HG03066 (cell line): ENCODE data around the gene COL6A3.

ENCODE experiments used
- ATAC-seq: cut with Tn5 transposase; IDR thresholded peaks from one replicate; pipeline ENCODE4 v1.9.1; 2021; ENCODE audit warnings: low read depth; ENCODE audit not compliant: unreplicated experiment

Gene COL6A3

DNA sequence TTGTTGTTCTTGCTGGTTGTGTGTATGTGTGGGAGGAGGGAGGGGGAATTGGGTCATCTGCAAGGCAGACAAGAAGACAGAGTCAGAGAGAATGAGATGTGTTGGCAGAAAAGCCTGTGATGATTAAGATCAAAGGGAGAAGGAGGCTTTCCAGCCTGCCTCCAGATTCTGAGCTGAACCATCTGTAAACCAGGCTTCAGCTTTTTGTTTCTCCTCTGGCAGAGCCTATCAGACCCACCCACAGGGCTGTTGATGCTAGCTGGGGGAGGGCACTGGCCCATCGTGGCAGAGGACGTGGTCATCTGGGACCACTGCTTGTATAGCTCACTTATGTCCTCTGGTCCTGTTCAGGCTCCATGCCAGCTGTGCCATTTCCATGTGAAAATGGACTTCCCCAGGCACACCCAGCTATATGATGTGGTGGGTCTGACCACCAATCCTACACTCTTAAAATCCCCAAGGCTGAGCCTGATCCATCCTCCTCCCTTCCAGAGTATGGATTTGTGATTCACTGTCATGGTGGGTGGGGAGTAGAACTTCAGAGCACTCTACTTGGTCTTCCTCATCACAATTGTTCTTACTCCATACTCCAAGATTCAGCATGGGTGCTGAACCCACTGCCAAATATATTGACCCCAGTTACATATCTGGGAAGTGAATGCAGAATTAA is 27.8 kb upstream of the COL6A3 start:
- ATAC-seq, result no peak

DNA sequence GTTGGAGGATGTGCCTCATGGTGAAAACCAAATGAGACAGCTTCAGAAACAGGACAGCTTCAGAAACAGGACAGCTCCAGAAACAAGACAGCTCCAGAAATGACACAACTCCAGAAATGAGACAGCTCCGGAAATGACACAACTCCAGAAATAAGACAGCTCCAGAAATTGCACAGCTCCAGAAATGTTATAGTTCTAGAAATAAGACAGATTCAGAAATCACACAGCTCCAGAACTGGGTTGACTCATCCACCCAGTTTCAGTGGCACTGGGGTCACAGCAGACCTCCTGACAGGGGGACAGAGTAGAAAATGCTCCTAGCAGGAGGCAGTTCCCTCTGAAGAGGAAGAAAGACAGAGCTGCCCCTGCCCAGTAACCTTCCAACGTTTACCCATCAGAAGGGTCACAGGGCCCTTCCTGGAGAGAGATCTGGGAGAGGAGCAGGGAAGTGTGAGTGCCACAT is 26.9 kb upstream of the COL6A3 start:
- ATAC-seq, result no peak

DNA sequence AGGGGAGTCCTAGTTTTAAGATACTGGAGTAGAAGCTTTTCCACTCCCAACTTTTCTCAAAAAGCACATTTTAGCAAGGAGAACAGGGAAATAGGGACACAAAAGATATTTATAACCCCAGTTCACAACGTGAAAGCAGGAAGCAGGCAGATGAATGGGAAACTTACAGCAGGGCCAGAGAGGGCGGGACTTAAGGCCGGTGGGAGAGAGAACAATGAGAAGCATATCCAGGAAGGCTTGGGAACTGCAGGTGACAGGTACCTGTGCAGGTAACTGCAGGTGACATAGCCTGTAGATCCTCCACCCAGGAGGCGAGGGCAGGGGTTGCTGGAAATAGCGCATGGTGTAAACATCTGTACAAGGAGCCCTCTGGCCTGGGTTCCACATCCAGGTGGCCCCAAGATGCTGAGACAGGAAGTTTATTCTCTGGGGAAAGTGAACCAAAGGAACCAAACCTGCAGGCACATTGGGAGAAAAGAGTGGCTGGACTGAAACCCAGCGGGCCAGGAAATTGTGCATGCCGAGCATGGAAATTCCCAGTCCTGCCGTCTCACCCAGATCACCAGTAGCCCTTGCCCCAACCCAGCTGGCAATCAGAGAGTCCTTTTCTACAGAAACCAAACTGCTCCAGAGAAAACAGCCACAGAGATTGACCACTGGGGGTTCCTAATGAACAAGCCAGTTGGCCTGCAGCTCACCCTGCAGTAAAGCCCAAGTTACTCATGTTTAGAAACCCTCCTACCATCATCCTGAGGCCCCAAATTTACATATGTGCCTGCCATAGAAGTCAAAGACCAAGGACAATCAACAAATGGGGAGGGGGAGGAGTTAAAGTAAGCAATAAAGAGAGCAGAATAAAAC is 24.3 kb upstream of the COL6A3 start:
- no peak for ATAC-seq

DNA sequence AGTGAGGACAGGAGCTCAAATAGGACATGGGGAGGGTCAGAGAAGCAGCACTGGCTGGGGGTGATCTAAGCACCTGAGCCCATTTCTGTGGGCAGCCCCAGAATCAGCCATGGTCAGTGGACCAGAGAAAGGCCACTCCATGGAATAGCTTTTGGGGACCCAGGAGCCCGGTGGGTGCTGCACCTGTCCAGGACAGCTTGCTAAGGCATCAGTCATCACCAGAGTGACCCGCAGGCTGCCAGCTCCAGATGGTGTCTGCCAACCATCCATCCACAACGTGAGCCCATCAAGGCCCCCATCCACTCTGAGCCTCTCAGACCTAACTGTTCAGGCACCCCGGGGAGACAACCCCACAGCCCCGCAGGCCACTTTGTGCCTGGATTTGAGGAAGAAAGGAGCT is 23.6 kb upstream of the COL6A3 start:
- no peak for ATAC-seq

DNA sequence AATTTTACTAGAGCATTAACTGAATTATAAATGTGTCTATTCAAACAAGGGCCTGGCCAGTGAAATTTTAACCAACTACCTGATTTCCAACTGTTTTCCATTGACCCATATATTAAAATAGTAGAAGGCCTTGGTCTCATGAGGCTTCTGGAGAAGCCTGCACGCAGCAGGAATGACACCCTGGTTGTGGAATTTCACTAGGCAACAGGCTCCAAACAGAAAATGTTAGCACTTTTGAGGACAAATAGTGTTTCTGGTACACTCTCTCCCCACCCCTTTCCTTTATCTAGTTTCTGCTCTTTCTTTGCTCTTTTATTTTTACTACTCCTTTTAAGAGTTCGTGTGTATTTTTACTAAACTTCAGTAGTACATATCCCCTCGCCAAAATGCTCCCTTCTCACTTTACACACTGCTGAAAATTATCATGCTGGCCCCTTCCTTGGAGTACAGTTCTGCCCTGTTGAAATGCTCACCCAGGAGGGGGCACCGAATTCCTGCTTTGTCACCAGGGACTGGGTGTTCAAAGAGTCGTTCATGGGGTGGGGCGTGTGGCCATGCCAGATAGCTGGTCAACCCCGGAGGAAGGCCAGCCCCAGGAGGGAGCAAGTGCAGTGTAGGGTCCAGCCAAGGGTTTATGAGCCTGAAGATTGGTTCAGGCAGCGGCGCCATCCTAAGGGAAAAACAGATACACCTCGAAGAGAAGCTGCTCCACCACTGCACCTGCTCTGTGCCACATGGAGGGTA is 22.1 kb upstream of the COL6A3 start:
- no peak for ATAC-seq

DNA sequence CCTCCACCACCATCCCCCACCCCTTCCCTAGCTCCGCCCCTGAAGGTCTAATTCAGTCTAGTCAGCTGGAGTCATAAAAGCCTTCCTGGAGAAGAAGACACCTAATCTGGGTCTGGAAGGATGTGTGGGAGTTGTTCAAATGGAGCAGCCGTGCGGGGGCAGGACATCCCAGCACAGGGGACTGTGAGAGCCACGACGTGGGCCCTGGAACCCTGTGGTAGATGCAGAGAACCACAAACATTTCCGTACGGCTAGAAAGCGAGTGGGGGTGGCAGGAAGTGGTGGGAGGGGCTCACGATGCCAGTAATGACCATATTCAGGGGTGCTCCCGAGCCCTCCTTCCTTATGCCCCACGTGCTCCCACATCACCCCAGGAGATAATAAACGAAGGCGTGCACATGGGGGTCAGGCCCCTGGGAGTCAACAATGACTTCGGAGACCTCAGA is 20.9 kb upstream of the COL6A3 start:
- no peak for ATAC-seq

DNA sequence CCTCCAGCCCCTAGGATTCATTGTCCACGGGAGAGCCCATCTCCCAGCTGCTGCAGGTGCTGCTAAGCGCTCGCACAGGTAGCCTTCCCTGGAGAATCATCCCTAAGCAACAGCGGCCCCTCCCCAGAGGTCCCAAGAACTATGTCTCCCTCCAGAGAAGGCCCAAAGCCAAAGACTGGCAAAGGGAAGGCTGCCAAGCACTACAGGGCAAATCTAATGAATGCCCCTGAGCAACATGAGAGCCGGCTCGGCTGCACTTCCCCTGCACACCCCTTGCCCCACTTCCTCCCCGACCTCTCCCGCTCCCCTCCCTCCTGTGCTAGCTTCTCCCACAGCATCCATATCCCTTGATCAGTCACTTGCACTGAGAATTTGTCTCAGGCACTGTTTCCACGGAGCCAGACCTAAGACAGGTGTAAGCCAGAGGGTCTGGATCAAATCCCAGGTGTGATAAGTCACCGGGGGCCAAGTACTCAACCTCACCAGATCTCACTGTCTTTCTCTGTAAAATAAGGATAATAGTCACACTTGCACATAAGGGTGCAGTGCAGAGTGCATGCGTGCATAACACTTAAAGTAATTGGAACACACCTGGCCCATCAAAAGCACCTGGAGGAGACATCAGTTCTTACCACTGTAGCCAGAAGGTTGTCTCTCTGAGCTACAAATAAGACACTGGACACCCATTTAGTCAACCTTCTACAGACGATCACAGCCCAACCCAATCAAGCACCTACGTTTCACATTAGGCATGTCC is 20.1 kb upstream of the COL6A3 start:
- ATAC-seq, result no peak

DNA sequence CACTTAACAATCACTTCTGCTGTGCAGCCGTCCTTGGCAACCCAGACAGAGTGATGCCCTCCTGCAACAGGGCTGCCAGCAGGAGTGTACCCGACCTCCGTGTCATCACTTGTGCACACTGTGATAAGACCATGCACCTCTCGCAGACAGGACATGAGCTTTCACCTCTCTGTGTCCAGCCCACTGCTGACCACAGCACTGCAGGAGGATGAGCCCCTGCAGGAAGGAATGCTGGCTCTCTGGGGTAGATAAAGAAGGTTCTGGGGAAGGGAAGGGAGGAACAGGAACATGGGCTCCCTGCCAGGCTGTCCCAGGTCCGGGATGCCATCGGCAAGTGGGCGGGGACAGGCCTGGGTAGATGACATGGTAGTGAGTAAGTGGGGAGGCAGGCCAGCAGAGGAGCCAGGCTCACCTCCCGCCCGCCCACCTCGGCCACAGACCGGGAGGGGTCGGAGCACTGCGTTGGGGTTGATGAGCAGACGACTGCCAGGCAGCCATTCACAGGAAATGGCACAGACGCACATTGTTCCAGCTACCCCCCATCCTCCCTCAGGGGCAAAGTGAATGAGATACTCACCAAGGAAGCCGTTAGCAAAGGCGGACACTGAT is 18.6 kb upstream of the COL6A3 start:
- no peak for ATAC-seq

DNA sequence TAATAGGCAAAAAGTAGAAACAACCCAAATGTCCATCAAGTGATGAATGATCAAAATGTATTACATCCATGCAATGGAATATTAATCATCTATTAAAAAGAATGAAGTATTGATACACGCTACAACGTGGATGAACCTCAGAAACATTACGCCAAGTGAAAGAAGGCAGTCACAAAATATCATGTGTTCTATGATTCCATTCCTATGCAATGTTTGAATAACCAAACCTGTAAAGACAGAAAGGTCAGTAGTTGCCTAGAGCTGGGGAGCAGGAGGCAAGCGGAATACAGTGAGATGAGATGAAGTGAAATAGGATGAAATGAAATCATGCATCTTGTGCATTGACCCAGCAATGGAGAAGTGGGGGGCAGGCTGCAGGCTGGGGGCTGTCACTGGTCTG is 17.9 kb upstream of the COL6A3 start:
- ATAC-seq, result no peak

DNA sequence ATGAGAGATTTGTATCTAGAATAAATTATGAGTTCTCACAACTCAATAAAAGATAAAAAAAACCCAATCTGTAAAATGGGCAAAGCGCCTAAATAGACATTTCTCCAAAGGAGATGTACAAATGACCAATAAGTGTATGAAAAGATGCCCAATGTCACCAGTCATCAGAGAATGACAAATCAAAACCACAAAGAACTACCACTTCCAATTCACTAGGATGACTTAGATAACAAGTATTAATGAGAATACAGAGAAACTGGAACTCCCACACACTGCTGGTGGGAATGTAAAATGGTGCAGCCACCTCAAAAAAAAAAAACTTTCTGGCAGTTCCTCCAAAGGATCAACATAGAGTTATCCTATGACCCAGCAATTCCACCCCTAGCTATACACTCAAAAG is 17.4 kb upstream of the COL6A3 start:
- no peak for ATAC-seq

DNA sequence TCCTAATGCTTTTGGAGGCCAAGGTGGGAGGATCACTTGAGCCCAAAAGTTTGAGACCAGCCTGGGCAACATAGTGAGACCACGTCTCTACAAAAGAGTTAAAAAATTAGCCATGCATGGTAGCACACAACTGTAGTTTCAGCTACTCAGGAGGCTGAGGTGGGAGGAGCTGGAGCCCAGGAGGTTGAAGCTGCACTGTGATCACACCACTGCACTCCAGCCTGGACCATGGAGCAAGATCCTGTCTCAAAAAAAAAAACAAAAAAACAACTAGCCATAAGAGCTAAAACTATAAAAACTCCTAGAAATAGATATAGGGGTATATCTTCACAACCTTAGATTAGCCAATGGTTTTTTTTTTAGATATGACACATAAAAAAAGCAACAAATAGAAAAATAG is 16.9 kb upstream of the COL6A3 start:
- no peak for ATAC-seq

DNA sequence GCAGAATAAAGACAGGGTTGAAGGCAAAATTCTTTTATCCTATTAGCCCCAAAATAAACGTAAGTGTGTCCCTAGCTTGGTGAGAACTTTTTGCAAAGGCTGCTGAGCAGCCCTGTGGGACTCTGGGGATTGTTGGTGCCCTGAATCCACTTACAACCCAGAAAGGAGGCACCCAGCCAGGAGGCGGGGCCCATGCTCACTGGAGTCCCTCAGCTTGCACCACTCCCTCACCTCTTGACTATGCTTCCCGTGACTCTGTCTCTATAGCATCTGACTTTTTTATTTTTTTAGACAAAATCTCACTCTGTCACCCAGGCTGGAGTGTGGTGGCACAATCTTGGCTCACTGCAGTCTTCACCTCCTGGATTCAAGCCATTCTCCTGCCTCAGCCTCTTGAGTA is 15.8 kb upstream of the COL6A3 start:
- no peak for ATAC-seq

DNA sequence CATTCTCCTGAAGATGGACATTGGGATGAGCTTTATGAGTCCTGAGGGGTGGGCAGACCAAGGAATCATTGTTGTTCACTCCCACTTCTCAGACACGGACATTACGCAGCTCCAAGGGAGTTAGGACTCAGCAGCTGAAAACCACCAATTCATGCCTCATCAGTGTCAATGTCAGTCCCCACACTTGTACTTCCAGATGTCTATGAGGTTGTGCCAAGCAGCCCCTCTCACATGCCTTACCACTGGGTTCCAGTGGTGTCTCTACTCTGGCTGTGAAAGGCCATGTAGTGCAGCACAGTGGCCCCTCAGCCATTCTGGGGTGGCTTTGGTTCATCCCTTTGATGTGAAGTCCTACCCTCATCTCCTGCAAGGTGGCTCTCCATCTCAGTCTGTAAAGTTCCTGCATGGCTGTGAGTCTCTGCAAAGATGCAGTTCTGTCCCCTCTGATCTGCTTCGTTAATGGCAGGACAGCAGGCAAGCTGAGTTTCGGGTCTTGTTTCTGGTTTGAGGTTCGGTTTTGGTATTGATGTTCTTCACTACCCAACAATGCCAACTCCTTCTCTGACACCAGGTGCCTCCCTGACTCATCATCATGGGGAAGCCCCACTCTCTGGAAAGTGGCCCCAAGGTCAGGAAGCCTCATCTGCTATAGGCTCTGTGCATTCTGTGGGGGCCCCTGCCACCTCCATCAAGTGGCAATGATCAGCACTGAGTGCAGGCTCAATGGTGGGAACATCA is 14.0 kb upstream of the COL6A3 start:
- ATAC-seq, result no peak

DNA sequence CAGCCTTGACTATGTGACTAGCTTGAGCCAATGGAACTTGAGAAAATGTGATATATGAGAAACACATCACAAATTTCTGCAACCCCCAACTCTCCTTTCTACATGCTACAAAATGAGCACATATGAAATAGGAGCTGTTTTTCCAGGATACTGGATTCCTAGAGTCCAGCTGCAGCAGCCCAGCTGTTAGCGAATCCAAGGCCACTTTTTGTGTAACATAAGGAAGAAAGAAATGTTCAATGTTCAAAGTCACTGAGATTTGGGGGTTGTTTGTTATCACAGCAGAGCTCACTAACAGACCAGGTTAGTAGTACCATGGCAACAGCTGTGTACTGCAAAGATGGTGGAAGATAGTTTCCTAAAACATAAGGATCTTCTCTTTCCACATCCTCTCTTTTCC is 12.6 kb upstream of the COL6A3 start:
- ATAC-seq, result no peak

DNA sequence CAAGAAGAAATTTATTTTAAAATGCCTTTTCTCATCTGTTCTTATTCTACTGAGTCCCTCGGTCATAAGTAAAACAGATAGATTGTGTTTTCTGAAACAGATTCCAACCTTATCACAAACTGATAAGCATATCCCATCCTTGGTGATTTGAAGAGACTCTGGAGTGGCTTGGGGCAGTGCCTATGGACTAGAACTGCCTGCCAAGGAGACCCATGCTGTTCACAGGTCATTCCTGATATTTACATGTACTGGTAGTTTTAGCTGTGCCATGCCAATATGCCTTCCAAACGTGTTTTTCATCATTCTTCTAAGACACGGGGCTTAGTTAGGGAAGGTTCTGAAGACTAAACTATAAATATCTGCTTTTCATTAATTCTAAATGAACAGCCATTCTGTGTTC is 11.4 kb upstream of the COL6A3 start:
- ATAC-seq, result no peak

DNA sequence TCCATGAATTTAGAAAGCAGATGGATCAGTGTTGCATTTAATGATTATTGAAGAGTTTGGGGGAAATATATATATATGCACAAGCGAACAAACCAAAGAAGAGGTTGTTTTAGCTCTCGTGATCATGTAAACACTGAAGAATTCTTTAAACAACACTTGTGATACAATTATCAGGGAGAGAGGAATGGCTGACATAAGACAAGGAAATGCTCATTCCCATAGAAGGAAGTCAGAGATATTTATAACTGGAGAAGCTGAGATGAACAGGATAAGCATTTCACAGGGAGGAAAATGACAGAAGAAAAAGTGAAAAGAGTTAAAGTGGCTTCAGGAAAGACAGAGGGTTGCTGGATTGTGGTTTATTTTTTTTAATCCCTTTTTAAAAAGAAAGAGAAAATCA is 10.6 kb upstream of the COL6A3 start:
- ATAC-seq, result no peak

DNA sequence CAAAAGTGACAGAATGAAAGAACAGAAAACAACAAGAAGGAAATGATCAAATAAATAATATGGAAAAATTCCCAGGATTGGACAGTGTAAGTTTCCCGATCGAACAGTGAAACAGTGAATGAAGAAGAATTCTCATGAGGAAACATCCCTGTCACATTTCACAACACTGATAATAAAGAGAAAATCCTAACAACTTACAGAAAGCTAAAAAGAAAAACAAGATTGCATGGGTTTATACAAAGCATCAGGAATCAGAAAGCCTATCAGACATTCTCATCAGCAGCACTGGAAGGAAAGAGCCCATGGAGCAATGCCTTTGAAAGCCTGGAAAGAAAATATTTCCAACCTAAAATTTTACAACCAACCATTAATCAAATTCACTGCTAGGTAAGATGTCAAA is 9.9 kb upstream of the COL6A3 start:
- no peak for ATAC-seq

DNA sequence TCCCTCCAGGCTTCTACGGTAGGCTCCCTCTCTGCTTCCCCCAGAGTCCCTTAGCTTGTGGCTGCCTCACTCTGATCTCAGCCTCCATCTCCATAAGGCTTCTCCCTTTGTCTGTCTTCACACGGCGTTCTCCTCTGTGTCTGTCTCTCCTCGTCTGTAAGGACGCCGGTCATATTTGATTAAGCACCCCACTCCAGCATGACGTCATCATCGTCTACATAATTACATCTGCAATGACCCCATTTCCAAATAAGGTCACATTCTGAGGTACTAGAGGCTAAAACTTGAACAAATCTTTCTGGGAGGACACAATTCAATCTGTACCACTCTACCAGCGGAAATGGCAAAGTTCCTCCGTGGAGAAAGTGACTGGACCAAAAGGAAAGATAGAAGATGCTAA is 8.3 kb upstream of the COL6A3 start:
- no peak for ATAC-seq

DNA sequence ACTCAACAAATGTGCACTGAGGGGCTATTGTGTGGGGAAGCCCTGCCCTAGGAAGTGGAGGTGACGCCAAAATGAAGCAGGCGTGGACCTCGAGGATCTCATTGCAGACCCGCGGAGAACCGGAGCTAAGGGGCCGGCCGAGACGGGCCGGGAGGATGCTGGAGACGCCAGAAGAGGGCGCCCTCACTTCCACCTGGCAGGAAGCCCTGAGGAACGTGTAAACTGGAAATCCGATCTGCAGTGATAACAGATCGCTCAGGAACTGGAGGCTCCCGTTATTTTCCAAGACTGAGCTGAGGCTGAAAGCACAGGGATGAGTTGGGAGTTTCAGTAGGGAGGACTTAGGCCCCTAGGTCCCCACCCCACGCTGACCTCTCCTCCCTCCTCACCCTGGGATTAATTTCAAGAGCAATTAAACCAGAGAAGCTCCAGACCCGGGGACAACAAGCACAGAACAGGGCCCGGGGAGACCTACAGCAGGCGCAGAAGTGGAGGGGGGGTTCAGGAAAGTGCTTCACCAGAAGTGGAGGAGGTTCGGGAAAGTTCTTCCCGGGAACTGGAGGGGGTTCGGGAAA is 7.7 kb upstream of the COL6A3 start:
- ATAC-seq, result no peak
